ENCODE measurements around the gene DDIT3. TPM values are rescaled to one million over a fixed set of nuclear protein-coding genes. Genes with fewer than 3 reads are reported as not detected.

DDIT3 gene
- total and polyA plus RNA-seq, 2 experiments from 2014 or later: 14.7 to 36.6 TPM

DNA sequence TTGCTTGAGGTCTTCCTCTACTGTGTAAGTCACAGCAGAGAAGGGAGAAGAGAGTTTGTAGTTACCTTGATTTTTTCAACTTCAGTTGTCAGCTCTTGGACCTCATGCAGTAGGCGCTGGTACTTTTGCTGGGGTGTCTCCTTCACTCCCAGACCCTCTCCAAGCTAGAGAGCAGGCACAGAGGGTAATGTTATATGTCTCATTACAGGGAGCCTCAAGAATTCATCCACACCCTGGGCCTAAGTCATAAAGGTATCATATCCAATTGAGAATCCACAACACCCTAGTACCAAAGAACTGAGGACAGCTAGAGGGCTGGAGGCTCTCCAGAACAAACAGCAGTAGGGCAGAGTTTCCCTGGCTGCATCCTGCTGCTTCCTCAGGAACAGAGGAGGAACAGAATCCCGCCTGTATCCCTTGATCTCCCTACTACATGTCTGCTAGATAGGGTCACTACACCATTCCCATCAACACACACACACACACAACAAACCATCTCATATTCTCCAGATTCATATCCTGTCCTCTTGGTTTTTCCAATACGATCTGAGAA is 14.8 kb upstream of the DDIT3 start:
- no peaks in the 10 kb centered on the region for H4K20me1 ChIP-seq (ENCODE audit: insufficient read depth)
- H3K9me3 ChIP-seq (ENCODE audit: low read depth): no peaks in the 10 kb centered on the region
- in situ Hi-C loops (cut with MboI): no loop called here
- H2AFZ ChIP-seq: no peak overlapping the region
- H3K27me3 ChIP-seq (replicated peaks; ENCODE audit: insufficient read depth): no peaks in the 10 kb centered on the region
- 100% methylated on average over 3 of the region's 3 CpGs for WGBS, 2 experiments (ENCODE audit: low coverage in 1 of 2, low lambda C conversion rate in 2 of 2, missing lambda C conversion rate in 2 of 2)
- peaks cover 24% of the 10 kb centered on the region for H3F3A ChIP-seq (ENCODE audit: insufficient read depth)
- peaks cover 28% of the 10 kb centered on the region for H3K79me2 ChIP-seq (ENCODE audit: insufficient read depth)
- H3K4me2 ChIP-seq (ENCODE audit: unreplicated experiment): no peak overlapping the region
- no peaks in the 10 kb centered on the region for H3K4me1 ChIP-seq (ENCODE audit: insufficient read depth)
- H3K9ac ChIP-seq: no peak overlapping the region
- H3K4me3 ChIP-seq: no peak overlapping the region
- H3K27ac ChIP-seq: no peak overlapping the region
- no peak for TF ChIP-seq EZH2phosphoT487 (IDR thresholded peaks at IDR 0.05; ENCODE audit: insufficient read depth, low read depth)
- TF ChIP-seq EZH2 (IDR thresholded peaks at IDR 0.05; ENCODE audit: insufficient read depth, poor library complexity, severe bottlenecking): no peak
- H3K9me2 ChIP-seq (ENCODE audit: insufficient read depth): no peaks in the 10 kb centered on the region
- peaks cover 61% of the 10 kb centered on the region for H3K36me3 ChIP-seq (ENCODE audit: low read depth)
- DNase-seq: no peak

DNA sequence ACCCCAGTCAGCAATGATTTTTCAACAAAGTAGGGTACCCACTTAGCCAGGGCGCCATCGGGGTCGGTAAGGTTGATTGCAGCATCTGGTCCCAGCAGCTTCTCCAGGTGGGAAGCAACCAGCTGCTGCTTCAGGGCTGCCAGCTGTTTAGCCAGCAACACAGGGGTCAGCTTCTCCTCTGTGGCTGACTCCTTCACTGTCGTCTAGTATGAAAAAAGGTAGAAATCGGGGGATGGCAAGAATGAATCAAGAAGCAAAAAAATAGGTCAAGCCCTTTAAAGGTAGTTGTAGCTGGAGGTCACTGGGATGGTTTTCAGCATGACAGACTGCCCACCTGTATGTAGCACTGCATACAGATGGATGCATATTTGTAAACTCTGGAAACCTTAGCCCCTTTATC is 13.9 kb upstream of the DDIT3 start:
- Histone ChIP-seq H3K79me2 (ENCODE audit: insufficient read depth) (peaks cover 20% of the 10 kb centered on the region), H3K4me3 (no peak overlapping the region), H3K4me1 (ENCODE audit: insufficient read depth) (no peaks in the 10 kb centered on the region), H3K4me2 (ENCODE audit: unreplicated experiment) (no peak overlapping the region), H3K36me3 (ENCODE audit: low read depth) (peaks cover 62% of the 10 kb centered on the region), H3K9ac (no peak overlapping the region), H3K27ac (no peak overlapping the region), H3K27me3 (replicated peaks; ENCODE audit: insufficient read depth) (no peaks in the 10 kb centered on the region), H3F3A (ENCODE audit: insufficient read depth) (peaks cover 28% of the 10 kb centered on the region), H4K20me1 (ENCODE audit: insufficient read depth) (no peaks in the 10 kb centered on the region), H3K9me3 (ENCODE audit: low read depth) (no peaks in the 10 kb centered on the region), H2AFZ (no peak overlapping the region), H3K9me2 (ENCODE audit: insufficient read depth) (no peaks in the 10 kb centered on the region)
- no peak for DNase-seq
- in situ Hi-C loops (cut with MboI): no loop called here
- TF ChIP-seq EZH2phosphoT487 (IDR thresholded peaks at IDR 0.05; ENCODE audit: insufficient read depth, low read depth): no peak
- no peak for TF ChIP-seq EZH2 (IDR thresholded peaks at IDR 0.05; ENCODE audit: insufficient read depth, poor library complexity, severe bottlenecking)
- WGBS, 2 experiments (ENCODE audit: low coverage in 1 of 2, low lambda C conversion rate in 2 of 2, missing lambda C conversion rate in 2 of 2): 85 to 91% methylated on average over 5 of the region's 5 CpGs

DNA sequence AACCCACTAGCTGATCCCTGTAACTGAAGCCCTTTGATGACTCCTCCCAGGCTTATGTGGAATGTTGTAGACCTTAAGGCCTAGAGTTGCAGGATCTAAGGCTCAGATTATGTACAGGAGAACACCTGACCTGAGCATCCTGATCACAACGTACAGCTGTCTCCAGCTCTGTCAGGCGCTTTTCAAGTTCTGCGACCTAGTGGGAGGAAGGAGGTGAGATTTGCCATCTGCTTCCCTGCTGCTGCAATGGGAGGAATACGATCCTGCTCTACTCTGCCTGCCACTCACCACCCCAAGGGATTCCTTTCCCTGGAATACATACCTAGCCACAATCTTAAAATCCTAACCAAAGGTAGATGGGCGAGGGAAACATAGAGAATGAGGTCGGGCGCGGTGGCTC is 12.8 kb upstream of the DDIT3 start:
- H4K20me1 ChIP-seq (ENCODE audit: insufficient read depth): no peaks in the 10 kb centered on the region
- DNase-seq: no peak
- H3K9me3 ChIP-seq (ENCODE audit: low read depth): no peaks in the 10 kb centered on the region
- no peak overlapping the region for H3K4me2 ChIP-seq (ENCODE audit: unreplicated experiment)
- H3K36me3 ChIP-seq (ENCODE audit: low read depth): peaks cover 61% of the 10 kb centered on the region
- H3K27me3 ChIP-seq (replicated peaks; ENCODE audit: insufficient read depth): no peaks in the 10 kb centered on the region
- H3K27ac ChIP-seq: no peak overlapping the region
- H3K4me3 ChIP-seq: no peak overlapping the region
- no peak overlapping the region for H2AFZ ChIP-seq
- in situ Hi-C loops (cut with MboI): no loop called here
- H3K4me1 ChIP-seq (ENCODE audit: insufficient read depth): no peaks in the 10 kb centered on the region
- H3K79me2 ChIP-seq (ENCODE audit: insufficient read depth): peaks cover 19% of the 10 kb centered on the region
- WGBS, 2 experiments (ENCODE audit: low coverage in 1 of 2, low lambda C conversion rate in 2 of 2, missing lambda C conversion rate in 2 of 2): 86 to 89% methylated on average over 8 of the region's 8 CpGs
- no peaks in the 10 kb centered on the region for H3K9me2 ChIP-seq (ENCODE audit: insufficient read depth)
- H3K9ac ChIP-seq: no peak overlapping the region
- H3F3A ChIP-seq (ENCODE audit: insufficient read depth): peaks cover 35% of the 10 kb centered on the region
- no peak for TF ChIP-seq EZH2 (IDR thresholded peaks at IDR 0.05; ENCODE audit: insufficient read depth, poor library complexity, severe bottlenecking)
- TF ChIP-seq EZH2phosphoT487 (IDR thresholded peaks at IDR 0.05; ENCODE audit: insufficient read depth, low read depth): no peak

DNA sequence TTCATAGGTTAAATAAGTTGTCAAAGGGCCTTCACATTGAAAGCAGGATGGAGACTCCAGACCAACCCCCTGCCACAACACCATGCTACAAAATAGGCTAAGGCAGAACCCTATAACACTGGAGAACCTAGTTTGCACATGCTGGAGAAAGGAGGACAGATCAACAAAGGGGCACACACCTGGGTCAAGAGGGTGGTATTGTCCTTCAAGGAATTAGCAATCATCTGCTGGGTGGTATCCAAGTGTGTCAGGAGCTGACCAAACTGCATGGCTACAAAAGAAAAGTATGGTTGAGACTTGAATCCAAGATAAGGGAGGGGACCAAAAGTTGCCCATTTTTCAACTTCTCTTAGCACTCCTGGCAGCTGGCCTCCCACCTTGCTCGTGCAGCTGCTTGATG is 11.5 kb upstream of the DDIT3 start:
- no peaks in the 10 kb centered on the region for H3K9me2 ChIP-seq (ENCODE audit: insufficient read depth)
- no peak overlapping the region for H3K27ac ChIP-seq
- peaks cover 65% of the 10 kb centered on the region for H3K36me3 ChIP-seq (ENCODE audit: low read depth)
- peaks cover 22% of the 10 kb centered on the region for H3K79me2 ChIP-seq (ENCODE audit: insufficient read depth)
- H3K9me3 ChIP-seq (ENCODE audit: low read depth): no peaks in the 10 kb centered on the region
- H3F3A ChIP-seq (ENCODE audit: insufficient read depth): peaks cover 35% of the 10 kb centered on the region
- no peak overlapping the region for H3K4me3 ChIP-seq
- no peak overlapping the region for H3K4me2 ChIP-seq (ENCODE audit: unreplicated experiment)
- 22 to 23% methylated on average over 1 of the region's 1 CpG for WGBS, 2 experiments (ENCODE audit: low coverage in 1 of 2, low lambda C conversion rate in 2 of 2, missing lambda C conversion rate in 2 of 2)
- TF ChIP-seq EZH2phosphoT487 (IDR thresholded peaks at IDR 0.05; ENCODE audit: insufficient read depth, low read depth) (no peak), EZH2 (IDR thresholded peaks at IDR 0.05; ENCODE audit: insufficient read depth, poor library complexity, severe bottlenecking) (no peak)
- in situ Hi-C loops (cut with MboI): no loop called here
- H2AFZ ChIP-seq: no peak overlapping the region
- H3K4me1 ChIP-seq (ENCODE audit: insufficient read depth): no peaks in the 10 kb centered on the region
- no peak for DNase-seq
- H3K27me3 ChIP-seq (replicated peaks; ENCODE audit: insufficient read depth): no peaks in the 10 kb centered on the region
- no peak overlapping the region for H3K9ac ChIP-seq
- no peaks in the 10 kb centered on the region for H4K20me1 ChIP-seq (ENCODE audit: insufficient read depth)

Measured in GM23248 (cell line).